SK-N-MC (cell line): Measurements from ENCODE around the gene MCF2L.

Experiments
- EZH2 ChIP-seq: fragments of 200-600 bp; sonication (generic); IDR thresholded peaks from one replicate; pipeline ENCODE4 v1.6.1; 2017; ENCODE audit warnings: antibody characterized with exemption
- POLR2AphosphoS5 ChIP-seq: IDR thresholded peaks from 2 replicates; pipeline ENCODE4 v1.6.1; 2012; ENCODE audit warnings: mild to moderate bottlenecking, low read depth, low read length, borderline replicate concordance

- TF ChIP-seq POLR2AphosphoS5: no peak
- no peak for TF ChIP-seq EZH2
These were observed 8.5 kb downstream of the MCF2L start for GRCh38 chr13:112977525-112977924.
